Activated CD4-positive, alpha-beta T cell treated with anti-CD3 and anti-CD28 coated beads, Interleukin-2, amount 10 ng/mL, durations not matched to agents 24 days and 14 days (primary cell): ENCODE measurements around the gene EPB41. TPM values are rescaled to one million over a fixed set of nuclear protein-coding genes. Genes with fewer than 3 reads are reported as not detected.
"Not testable (repeated sequence)": the region's sequence is repeated elsewhere in the genome, so short reads cannot be mapped to it uniquely, and the experiment has no call there.

Experiments
- DNase-seq: peaks from one replicate; pipeline ENCODE4 v3.0.0; 2022
- H3K27ac Mint-ChIP-seq: one replicate; pipeline ENCODE4 v1.8.0; 2022; ENCODE audit warnings: mild to moderate bottlenecking, mixed read lengths
- H3K27me3 Mint-ChIP-seq: one replicate; pipeline ENCODE4 v1.8.0; 2022; ENCODE audit warnings: mixed read lengths
- H3K36me3 Mint-ChIP-seq: one replicate; pipeline ENCODE4 v1.8.0; 2022; ENCODE audit warnings: low read depth, mild to moderate bottlenecking, mixed read lengths
- H3K4me1 Mint-ChIP-seq: one replicate; pipeline ENCODE4 v1.8.0; 2021; ENCODE audit warnings: mixed read lengths
- H3K4me3 Mint-ChIP-seq: one replicate; pipeline ENCODE4 v1.8.0; 2022; ENCODE audit warnings: mild to moderate bottlenecking, moderate library complexity, mixed read lengths
- H3K9me3 Mint-ChIP-seq: one replicate; pipeline ENCODE4 v1.8.0; 2021; ENCODE audit warnings: mixed read lengths
- intact Hi-C: fragments of 100-400 bp; cut with micrococcal nuclease; formaldehyde crosslinking; loops from one replicate; pipeline ENCODE4 v1.15.1; 2023
- total RNA-seq: library from RNA; stranded (reverse); gene quantifications from 2 replicates; pipeline ENCODE4 v1.2.3, GENCODE V29; 2022

Gene EPB41
- total RNA-seq, 1 donor from 2014 or later: 79.7 TPM

DNA sequence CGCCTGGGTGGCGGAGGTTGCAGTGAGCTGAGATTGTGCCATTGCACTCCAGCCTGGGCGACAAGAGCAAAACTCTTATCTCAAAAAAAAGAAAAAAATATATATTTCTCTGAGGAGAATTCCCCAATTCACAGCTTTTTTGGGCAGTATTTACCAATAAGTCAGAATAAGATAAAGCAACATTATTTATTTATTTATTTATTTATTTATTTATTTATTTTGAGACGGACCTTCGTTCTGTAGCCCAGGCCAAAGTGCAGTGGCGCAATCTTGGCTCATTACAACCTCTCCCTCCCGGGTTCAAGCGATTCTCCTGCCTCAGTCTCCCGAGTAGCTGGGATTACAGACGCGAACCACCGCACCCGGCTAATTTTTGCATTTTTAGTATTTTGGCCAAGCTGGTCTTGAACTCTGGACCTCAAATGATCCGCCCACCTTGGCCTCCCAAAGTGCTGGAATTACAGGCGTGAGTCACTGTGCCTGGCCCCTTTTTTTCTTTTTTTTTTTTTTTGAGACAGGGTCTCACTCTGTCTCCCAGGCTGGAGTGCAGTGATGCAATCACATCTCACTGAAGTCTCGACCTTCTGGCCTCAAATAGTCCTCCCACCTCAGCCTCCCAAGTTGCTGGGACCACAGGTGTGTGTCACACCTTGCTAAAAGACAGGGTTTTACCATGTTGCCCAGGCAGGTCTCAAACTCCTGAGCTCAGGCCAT, 165.7 kb downstream of the EPB41 start:
- H3K9me3 Mint-ChIP-seq, H3K27me3 Mint-ChIP-seq, DNase-seq, H3K4me1 Mint-ChIP-seq, H3K4me3 Mint-ChIP-seq, H3K27ac Mint-ChIP-seq, intact Hi-C loops: not testable (repeated sequence)
- peaks cover 11% of the 10 kb centered on the region for H3K36me3 Mint-ChIP-seq

DNA sequence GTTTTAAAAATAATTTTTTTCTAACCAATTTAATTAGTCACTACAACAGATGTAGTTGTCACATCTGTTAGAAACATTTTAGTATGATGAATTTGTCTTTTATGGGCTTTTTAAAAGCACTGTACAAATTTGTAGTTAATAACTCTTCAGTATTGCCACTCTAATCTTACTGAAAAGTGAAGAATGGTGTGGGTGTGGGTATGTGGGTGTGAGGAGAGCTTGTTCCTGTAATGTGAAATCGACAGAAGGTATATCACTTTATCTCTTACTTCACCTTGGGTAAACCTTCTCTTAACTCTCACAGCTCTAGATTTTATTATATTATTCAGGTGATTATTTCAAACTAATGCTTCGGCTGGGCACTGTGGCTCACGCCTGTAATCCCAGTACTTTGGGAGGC, 166.8 kb downstream of the EPB41 start:
- Mint-ChIP-seq H3K4me3 (no peak overlapping the region), H3K27ac (no peak overlapping the region), H3K4me1 (peaks cover 9% of the 10 kb centered on the region), H3K36me3 (peaks cover 6% of the 10 kb centered on the region), H3K27me3 (no peaks in the 10 kb centered on the region), H3K9me3 (no peaks in the 10 kb centered on the region)
- intact Hi-C loops: no loop called here
- DNase-seq: no peak

DNA sequence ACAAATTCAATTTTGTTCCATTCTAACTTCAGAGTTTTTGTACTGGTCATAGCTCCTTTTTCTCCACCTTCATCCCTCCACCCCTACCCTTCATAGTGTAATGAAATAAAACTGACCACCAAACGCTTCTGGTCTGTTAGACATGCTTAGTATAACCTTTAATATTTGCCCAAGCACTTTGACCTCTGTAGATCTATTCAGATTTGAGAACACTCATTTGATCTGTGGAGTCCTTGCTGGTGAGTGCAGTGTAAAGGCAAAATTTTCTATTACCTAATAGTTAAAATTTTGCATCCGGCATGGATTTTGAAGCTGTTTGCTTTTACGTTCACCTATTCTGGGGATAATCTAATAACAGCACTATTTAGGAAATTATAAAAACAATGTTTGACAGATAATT, 168.2 kb downstream of the EPB41 start:
- DNase-seq: no peak
- peaks cover 3% of the 10 kb centered on the region for H3K36me3 Mint-ChIP-seq
- no peaks in the 10 kb centered on the region for H3K27me3 Mint-ChIP-seq
- no peaks in the 10 kb centered on the region for H3K9me3 Mint-ChIP-seq
- H3K4me1 Mint-ChIP-seq: peaks cover 9% of the 10 kb centered on the region
- H3K27ac Mint-ChIP-seq: no peak overlapping the region
- intact Hi-C loops: no loop called here
- H3K4me3 Mint-ChIP-seq: no peak overlapping the region

DNA sequence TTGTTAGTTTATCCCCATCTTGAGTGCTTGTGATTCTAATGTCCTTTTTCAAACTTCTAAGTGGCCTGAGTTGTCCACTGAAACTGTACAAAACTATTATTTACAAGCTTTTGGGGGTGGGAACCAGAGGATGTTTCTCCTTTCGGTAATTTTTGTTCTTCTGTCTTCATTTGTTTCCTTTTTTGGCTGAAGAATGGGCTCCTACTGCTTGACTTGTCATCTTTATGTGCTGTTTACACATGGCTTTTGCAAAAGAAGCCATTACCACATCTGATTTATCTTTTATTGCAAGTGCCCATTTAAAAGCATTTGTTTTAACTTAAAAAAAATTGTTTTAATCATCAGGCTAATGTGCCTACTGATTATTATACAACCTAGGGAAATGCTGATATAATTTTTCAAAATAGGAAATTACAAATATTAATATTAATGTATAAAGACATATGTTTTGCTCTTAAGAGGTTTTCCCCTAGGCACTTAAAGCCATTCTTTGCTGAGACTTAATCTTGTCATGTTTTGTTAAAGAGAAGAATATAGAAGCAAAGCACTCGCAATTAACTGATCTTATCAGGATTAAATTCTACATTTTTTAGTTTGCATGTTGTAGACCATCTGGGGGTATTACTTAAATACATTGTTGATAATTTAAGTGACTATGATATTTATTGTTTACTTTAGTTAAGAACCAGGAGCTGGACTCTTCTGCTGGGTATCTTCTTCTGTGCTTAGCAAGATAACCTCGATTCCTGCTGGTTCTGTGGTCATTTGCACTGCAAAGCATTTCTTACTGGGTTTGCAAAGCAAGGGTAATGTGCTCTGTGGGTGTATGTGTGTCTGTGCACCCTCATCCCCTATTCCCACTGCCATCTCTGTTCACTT, 169.2 kb downstream of the EPB41 start:
- H3K4me3 Mint-ChIP-seq: no peak overlapping the region
- H3K4me1 Mint-ChIP-seq: peaks cover 9% of the 10 kb centered on the region
- intact Hi-C loops: no loop called here
- DNase-seq: no peak
- H3K27me3 Mint-ChIP-seq: no peaks in the 10 kb centered on the region
- H3K36me3 Mint-ChIP-seq: peaks cover 7% of the 10 kb centered on the region
- no peak overlapping the region for H3K27ac Mint-ChIP-seq
- H3K9me3 Mint-ChIP-seq: no peaks in the 10 kb centered on the region

DNA sequence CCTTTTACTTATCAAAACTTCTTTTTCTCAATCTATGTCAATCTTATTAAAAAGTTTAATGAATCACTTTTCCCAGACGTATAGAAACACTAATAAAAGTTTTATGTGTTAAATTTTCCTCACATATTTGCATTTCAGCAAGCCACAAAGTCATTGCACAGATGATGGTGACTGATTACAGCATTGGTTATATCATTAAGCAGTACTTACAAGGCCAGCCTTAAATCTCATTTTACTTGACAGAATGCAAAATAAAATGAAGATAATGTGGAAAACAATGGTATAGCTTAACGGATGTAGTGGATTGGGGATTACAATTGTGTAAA, 169.8 kb downstream of the EPB41 start:
- Mint-ChIP-seq H3K4me1 (peaks cover 9% of the 10 kb centered on the region), H3K4me3 (no peak overlapping the region), H3K9me3 (no peaks in the 10 kb centered on the region), H3K27ac (no peak overlapping the region), H3K36me3 (peaks cover 9% of the 10 kb centered on the region), H3K27me3 (no peaks in the 10 kb centered on the region)
- intact Hi-C loops: no loop called here
- DNase-seq: no peak

DNA sequence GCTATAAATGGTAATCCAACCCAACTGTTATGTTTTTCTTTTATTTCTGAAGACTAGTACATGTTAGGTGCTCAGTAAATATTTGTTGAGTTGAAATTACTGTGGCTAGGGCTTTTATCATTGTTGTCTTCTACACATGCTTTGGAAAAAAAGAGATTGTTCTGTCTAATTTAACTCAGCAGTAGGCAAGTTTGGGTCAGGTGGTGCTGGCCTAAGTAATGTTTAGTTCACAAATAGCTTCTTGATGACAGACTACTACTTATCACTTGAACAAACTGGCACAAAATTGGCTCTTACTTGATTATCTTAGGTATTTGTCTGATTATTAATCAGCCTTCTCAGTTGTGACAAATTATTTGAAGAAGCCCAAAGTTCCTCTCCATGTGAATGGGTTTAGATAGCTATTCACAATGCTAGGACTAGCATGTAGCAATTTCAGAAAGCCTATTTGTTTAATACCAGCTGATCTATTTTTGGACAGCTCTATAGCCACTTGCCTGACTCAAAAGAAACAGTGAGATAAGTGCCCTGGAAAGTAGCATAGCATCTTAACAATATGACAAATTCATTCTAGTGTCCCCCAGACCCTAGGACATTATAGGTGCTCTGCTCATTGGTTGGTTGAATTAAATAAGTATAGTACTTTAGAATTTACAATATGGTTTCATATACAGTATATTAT, 176.7 kb downstream of the EPB41 start:
- Mint-ChIP-seq H3K4me1 (peaks cover 2% of the 10 kb centered on the region), H3K9me3 (peaks cover 6% of the 10 kb centered on the region), H3K27ac (no peak overlapping the region), H3K27me3 (no peaks in the 10 kb centered on the region), H3K4me3 (no peak overlapping the region), H3K36me3 (peaks cover 44% of the 10 kb centered on the region)
- intact Hi-C loops: no loop called here
- no peak for DNase-seq

DNA sequence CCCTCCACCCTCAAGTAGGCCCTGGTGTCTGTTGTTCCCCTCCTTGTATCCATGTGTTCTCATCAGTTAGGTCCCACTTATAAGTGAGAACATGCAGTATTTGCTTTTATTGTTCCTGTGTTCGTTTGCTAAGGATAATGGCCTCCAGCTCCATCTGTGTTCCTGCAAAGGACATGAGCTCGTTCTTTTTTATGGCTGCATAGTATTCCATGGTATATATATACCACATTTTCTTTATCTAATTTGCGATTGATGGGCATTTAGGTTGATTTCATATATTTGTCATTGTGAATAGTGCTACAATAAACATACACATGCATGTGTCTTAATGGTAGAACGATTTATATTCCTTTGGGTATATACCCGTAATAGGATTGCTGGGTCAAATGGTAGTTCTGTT, 178.3 kb downstream of the EPB41 start:
- H3K36me3 Mint-ChIP-seq: peaks cover 51% of the 10 kb centered on the region
- H3K27ac Mint-ChIP-seq, H3K4me1 Mint-ChIP-seq, H3K4me3 Mint-ChIP-seq, DNase-seq, intact Hi-C loops, H3K9me3 Mint-ChIP-seq, H3K27me3 Mint-ChIP-seq: not testable (repeated sequence)

DNA sequence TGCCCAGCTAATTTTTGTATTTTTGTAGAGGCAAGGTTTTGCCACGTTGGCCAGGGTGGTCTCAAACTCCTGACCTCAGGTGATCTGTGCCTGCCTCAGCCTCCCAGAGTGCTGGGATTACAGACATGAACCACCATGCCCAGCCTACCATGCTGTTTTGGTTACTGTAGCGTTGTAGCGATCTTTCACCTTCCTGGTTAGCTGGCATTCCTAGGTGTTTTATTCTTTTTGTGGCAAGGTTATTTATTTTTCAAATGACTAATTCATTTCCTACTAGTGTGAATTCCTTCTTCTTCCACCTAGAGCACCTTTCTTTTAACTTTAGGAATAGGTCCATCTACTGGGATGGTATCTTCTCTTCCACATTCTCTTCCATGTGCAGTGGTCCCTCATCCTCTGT, 180.1 kb downstream of the EPB41 start:
- no peak overlapping the region for H3K27ac Mint-ChIP-seq
- peaks cover 6% of the 10 kb centered on the region for H3K9me3 Mint-ChIP-seq
- peaks cover 50% of the 10 kb centered on the region for H3K36me3 Mint-ChIP-seq
- no peaks in the 10 kb centered on the region for H3K27me3 Mint-ChIP-seq
- no peak overlapping the region for H3K4me3 Mint-ChIP-seq
- no peak for DNase-seq
- intact Hi-C loops: no loop called here
- H3K4me1 Mint-ChIP-seq: peaks cover 4% of the 10 kb centered on the region

DNA sequence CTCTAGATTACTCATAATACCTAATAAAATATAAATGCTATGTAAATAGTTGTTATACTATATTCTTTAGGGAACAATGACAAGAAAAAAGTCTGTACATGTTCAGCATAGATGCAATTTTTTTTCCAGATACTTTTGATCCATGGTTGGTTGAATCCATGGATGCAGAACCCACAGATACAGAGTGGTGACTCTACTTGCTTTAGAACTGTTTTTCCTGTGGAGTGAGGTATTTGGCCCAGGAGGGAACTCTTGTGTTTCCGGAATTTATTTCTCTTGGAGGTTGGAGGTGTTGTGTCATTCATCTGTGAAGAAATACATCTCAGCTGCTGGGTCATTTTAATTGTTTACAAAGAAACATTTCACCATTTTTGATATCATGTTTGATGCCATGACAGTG, 180.6 kb downstream of the EPB41 start:
- peaks cover 52% of the 10 kb centered on the region for H3K36me3 Mint-ChIP-seq
- peaks cover 6% of the 10 kb centered on the region for H3K4me1 Mint-ChIP-seq
- no peak overlapping the region for H3K4me3 Mint-ChIP-seq
- no peak for DNase-seq
- H3K9me3 Mint-ChIP-seq: peaks cover 6% of the 10 kb centered on the region
- intact Hi-C loops: no loop called here
- H3K27ac Mint-ChIP-seq: no peak overlapping the region
- H3K27me3 Mint-ChIP-seq: no peaks in the 10 kb centered on the region

DNA sequence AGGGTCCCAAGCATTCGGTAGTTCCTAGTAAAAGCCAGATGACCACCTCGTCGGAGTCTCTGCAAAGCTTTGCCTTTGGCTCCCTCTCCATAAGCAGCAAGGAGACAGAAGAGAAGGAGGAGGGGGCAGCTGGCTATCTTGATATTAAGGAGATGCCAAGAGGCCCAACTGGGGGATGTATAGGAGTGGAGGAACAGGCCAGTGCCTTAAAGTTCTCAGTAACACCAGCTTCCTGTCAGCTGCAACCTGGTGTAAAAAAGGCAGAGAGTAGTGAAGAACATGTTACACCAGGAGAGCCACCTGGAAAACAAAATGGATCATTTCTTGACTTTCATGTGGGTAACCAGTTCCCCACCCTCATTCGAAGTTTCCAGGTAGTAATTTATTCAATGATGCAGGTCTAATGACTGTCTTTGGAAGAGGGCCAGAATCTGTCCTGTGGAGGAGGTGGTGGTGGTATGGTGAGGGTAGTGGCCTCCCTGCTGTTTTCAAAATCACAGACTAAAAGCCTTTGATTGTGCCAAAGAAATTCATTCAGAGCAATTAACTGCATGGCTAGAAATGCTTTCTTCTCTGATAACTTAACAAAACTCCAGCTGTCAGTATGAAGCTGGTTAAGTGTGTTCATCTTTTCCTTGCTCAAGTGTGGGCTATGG, 182.0 kb downstream of the EPB41 start:
- no peak for DNase-seq
- H3K4me1 Mint-ChIP-seq: peaks cover 6% of the 10 kb centered on the region
- no peaks in the 10 kb centered on the region for H3K27me3 Mint-ChIP-seq
- intact Hi-C loops: no loop called here
- H3K4me3 Mint-ChIP-seq: no peak overlapping the region
- peaks cover 6% of the 10 kb centered on the region for H3K9me3 Mint-ChIP-seq
- H3K27ac Mint-ChIP-seq: no peak overlapping the region
- H3K36me3 Mint-ChIP-seq: peaks cover 50% of the 10 kb centered on the region

DNA sequence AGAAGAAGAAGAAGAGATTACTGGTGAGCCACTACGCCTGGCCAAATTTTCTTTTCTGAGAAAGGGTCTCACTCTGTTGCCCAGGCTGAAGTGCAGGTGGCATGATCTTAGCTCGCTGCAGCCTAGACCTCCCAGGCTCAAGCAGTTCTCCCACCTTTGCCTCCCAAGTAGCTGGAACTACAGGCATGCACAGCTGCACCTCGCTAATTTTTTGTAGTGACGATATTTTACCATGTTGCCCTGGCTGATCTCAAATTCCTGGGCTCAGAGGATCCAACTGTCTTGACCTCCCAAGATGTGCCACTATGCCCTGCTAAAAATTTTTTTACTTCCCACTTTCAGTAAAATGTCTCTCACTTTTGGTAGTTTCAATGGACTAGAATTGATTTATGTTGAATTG, 184.9 kb downstream of the EPB41 start:
- intact Hi-C loops: no loop called here
- DNase-seq: no peak
- Mint-ChIP-seq H3K4me1 (peaks cover 6% of the 10 kb centered on the region), H3K9me3 (no peaks in the 10 kb centered on the region), H3K27ac (no peak overlapping the region), H3K4me3 (no peak overlapping the region), H3K27me3 (no peaks in the 10 kb centered on the region), H3K36me3 (peaks cover 37% of the 10 kb centered on the region)

DNA sequence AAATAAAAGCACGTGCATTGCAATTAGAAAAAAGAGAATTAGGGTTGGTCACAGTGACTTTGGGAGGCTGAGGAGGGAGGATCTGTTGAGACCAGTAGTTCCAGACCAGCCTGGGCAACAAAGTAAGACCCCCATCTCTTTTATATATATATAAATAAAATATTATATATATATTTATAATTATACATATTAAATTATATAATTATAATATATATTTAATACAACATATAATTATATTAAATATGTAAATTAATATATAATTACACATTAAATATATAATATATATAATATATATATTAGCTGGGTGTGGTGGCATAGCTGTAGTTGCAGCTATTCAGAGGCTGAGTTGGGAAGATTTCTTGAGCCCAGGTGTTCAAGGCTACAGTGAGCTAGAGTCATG, 186.1 kb downstream of the EPB41 start:
- no peak for DNase-seq
- intact Hi-C loops: no loop called here
- Mint-ChIP-seq H3K27ac (no peak overlapping the region), H3K4me3 (no peak overlapping the region), H3K9me3 (no peaks in the 10 kb centered on the region), H3K36me3 (peaks cover 37% of the 10 kb centered on the region), H3K27me3 (no peaks in the 10 kb centered on the region), H3K4me1 (peaks cover 6% of the 10 kb centered on the region)

DNA sequence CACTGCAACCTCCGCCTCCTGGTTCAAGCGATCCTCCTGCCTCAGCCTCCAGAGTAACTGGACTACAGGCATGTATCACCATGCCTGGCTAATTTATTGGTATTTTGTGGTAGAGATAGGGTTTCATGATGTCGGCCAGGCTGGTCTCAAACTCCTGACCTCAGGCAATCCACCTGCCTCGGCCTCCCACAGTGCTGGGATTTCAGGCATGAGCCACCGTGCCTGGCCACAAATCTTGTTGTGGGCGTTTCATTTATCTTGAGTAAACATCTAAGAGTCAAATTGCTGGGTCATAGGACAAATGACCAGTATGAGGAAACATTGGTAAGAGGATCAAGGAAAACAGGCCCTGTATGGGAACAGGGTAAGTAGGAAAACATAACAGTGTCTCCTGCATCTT, 191.5 kb downstream of the EPB41 start:
- Mint-ChIP-seq H3K9me3 (no peaks in the 10 kb centered on the region), H3K36me3 (peaks cover 28% of the 10 kb centered on the region), H3K27me3 (no peaks in the 10 kb centered on the region), H3K4me3 (no peak overlapping the region), H3K4me1 (no peaks in the 10 kb centered on the region), H3K27ac (no peak overlapping the region)
- intact Hi-C loops: no loop called here
- no peak for DNase-seq

DNA sequence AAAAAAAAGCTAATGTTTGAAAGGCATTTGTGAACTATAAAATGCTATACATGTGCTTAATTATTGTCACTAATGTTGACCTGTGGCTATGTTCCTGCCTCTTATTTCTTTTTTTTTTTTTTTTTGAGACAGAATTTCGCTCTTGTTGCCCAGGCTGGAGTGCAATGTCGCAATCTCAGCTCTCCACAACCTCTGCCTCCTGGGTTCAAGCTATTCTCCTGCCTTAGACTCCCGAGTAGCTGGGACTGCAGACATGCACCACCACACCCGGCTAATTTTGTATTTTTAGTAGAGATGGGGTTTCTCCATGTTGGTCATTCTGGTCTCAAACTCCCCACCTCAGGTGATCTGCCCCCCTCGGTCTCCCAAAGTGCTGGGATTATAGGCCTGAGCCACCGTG, 193.7 kb downstream of the EPB41 start:
- H3K4me1 Mint-ChIP-seq, H3K4me3 Mint-ChIP-seq, H3K27me3 Mint-ChIP-seq, DNase-seq, H3K27ac Mint-ChIP-seq, intact Hi-C loops, H3K9me3 Mint-ChIP-seq: not testable (repeated sequence)
- peaks cover 27% of the 10 kb centered on the region for H3K36me3 Mint-ChIP-seq
